ENCODE results near the gene NRF1. TPM values are rescaled to one million over a fixed set of nuclear protein-coding genes. Genes with fewer than 3 reads are reported as not detected.
"Not testable (repeated sequence)": the region's sequence is repeated elsewhere in the genome, so short reads cannot be mapped to it uniquely, and the experiment has no call there.

NRF1 gene
- total RNA-seq, 1 donor from 2014 or later: 22.8 TPM

GRCh38 chr7:129588268-129588667, 23.3 kb upstream of the NRF1 start:
- H3K27ac Mint-ChIP-seq: no peak overlapping the region
- H3K36me3 Mint-ChIP-seq (ENCODE audit: low read depth): peaks cover 10% of the 10 kb centered on the region
- peaks cover 32% of the 10 kb centered on the region for H3K9me3 Mint-ChIP-seq
- no peak overlapping the region for H3K4me3 Mint-ChIP-seq (ENCODE audit: low read depth)
- intact Hi-C loops (cut with micrococcal nuclease): no loop called here
- no peaks in the 10 kb centered on the region for H3K4me1 Mint-ChIP-seq (ENCODE audit: low read depth)
- peaks cover 3% of the 10 kb centered on the region for H3K27me3 Mint-ChIP-seq (ENCODE audit: low read depth)
- DNase-seq (ENCODE audit: low spot score): no peak

GRCh38 chr7:129591868-129592267, 19.7 kb upstream of the NRF1 start:
- intact Hi-C loops (cut with micrococcal nuclease): no loop called here
- no peak for DNase-seq (ENCODE audit: low spot score)
- peaks cover 4% of the 10 kb centered on the region for H3K36me3 Mint-ChIP-seq (ENCODE audit: low read depth)
- no peak overlapping the region for H3K27ac Mint-ChIP-seq
- no peaks in the 10 kb centered on the region for H3K4me1 Mint-ChIP-seq (ENCODE audit: low read depth)
- no peak overlapping the region for H3K4me3 Mint-ChIP-seq (ENCODE audit: low read depth)
- H3K9me3 Mint-ChIP-seq: peaks cover 12% of the 10 kb centered on the region
- peaks cover 3% of the 10 kb centered on the region for H3K27me3 Mint-ChIP-seq (ENCODE audit: low read depth)

GRCh38 chr7:129596386-129596785, 15.1 kb upstream of the NRF1 start:
- H3K9me3 Mint-ChIP-seq; DNase-seq (ENCODE audit: low spot score); H3K27ac Mint-ChIP-seq; H3K4me3 Mint-ChIP-seq (ENCODE audit: low read depth); H3K36me3 Mint-ChIP-seq (ENCODE audit: low read depth); H3K27me3 Mint-ChIP-seq (ENCODE audit: low read depth); intact Hi-C loops (cut with micrococcal nuclease); H3K4me1 Mint-ChIP-seq (ENCODE audit: low read depth): not testable (repeated sequence)

- Mint-ChIP-seq H3K4me1 (ENCODE audit: low read depth) (no peaks in the 10 kb centered on the region), H3K4me3 (ENCODE audit: low read depth) (no peak overlapping the region), H3K9me3 (no peaks in the 10 kb centered on the region), H3K27ac (no peak overlapping the region), H3K27me3 (ENCODE audit: low read depth) (peaks cover 5% of the 10 kb centered on the region), H3K36me3 (ENCODE audit: low read depth) (no peaks in the 10 kb centered on the region)
- intact Hi-C loops (cut with micrococcal nuclease): no loop called here
- no peak for DNase-seq (ENCODE audit: low spot score)
Measured at GRCh38 chr7:129597672-129598071, 13.8 kb upstream of the NRF1 start.

GRCh38 chr7:129599174-129599573, 12.3 kb upstream of the NRF1 start:
- no peak overlapping the region for H3K4me3 Mint-ChIP-seq (ENCODE audit: low read depth)
- intact Hi-C loops (cut with micrococcal nuclease): no loop called here
- peaks cover 5% of the 10 kb centered on the region for H3K27me3 Mint-ChIP-seq (ENCODE audit: low read depth)
- no peak overlapping the region for H3K27ac Mint-ChIP-seq
- H3K36me3 Mint-ChIP-seq (ENCODE audit: low read depth): no peaks in the 10 kb centered on the region
- no peak for DNase-seq (ENCODE audit: low spot score)
- peaks cover 9% of the 10 kb centered on the region for H3K4me1 Mint-ChIP-seq (ENCODE audit: low read depth)
- H3K9me3 Mint-ChIP-seq: no peaks in the 10 kb centered on the region

DNA sequence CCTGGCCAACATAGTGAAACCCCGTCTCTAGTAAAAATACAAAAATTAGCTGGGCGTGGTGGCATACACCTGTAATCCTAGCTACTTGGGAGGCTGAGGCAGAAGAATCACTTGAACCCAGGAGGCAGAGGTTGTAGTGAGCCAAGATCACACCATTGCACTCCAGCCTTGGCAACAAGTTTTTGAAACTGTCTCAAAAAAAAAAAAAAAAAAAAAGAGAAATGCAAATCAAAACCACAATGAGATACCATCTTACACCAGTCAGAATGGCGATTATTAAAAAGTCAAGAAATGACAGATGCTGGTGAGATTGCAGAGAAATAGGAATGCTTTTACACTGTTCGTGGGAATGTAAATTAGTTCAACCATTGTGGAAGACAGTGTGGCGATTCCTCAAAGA, 7.9 kb upstream of the NRF1 start:
- intact Hi-C loops (cut with micrococcal nuclease): not testable (repeated sequence)

DNA sequence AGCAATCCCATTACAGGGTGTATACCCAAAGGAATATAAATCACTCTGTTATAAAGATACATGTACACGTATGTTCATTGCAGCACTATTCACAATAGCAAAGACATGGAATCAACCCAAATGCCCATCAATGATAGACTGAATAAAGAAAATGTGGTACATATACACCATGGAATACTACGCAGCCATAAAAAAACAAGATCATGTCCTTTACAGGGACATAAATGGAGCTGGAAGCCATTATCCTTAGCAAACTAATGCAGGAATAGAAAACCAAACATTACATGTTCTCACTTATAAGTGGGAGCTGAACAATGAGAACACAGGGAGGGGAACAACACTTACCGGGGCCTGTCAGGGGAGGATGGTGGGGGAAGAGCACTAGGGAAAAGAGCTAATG, 7.5 kb upstream of the NRF1 start:
- intact Hi-C loops (cut with micrococcal nuclease); H3K27me3 Mint-ChIP-seq (ENCODE audit: low read depth); H3K9me3 Mint-ChIP-seq: not testable (repeated sequence)

More for the DNA sequence above, 7.9 kb upstream of the NRF1 start:
- not testable (repeated sequence) for H3K27ac Mint-ChIP-seq; H3K27me3 Mint-ChIP-seq (ENCODE audit: low read depth); H3K4me3 Mint-ChIP-seq (ENCODE audit: low read depth); DNase-seq (ENCODE audit: low spot score); H3K9me3 Mint-ChIP-seq
- Mint-ChIP-seq H3K4me1 (ENCODE audit: low read depth) (peaks cover 27% of the 10 kb centered on the region), H3K36me3 (ENCODE audit: low read depth) (peaks cover 23% of the 10 kb centered on the region)

DNA sequence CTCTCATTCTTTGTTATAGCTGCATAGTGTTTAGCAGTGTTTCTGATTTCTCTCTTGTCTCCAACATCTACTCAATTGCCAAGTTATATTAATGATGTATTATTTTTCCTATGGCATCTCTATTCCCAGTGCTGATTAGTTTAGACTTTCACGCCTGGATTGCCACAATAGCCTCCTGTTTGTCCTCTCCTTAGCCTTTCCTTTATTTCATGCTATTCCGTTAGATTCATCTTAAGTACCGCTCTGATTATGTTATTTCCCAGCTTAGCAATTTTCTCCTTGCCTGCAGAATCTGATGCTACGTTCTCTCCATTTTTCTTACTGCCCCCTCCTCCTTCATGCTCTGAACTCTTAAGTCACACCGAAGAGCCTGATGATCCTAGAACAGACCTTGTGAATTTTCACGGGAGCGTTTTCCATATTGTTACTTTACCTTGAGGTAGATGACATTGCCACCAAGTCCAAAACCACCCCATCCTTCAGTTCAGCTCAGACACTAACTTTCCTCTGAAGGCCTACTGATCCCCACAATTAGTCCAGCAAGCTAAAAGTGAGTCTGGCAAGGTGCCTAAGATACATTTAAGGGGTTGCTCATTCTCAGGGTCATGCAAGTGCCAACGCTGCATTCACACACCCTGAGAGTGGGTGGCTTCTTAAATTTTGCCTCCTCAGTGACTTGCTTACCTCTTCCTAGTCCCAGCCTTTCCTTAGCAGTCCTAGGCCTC, 6.6 kb upstream of the NRF1 start:
- intact Hi-C loops (cut with micrococcal nuclease): no loop called here
- Mint-ChIP-seq H3K36me3 (ENCODE audit: low read depth) (peaks cover 36% of the 10 kb centered on the region), H3K27me3 (ENCODE audit: low read depth) (peaks cover 5% of the 10 kb centered on the region), H3K4me1 (ENCODE audit: low read depth) (peaks cover 37% of the 10 kb centered on the region), H3K27ac (no peak overlapping the region), H3K4me3 (ENCODE audit: low read depth) (no peak overlapping the region), H3K9me3 (no peaks in the 10 kb centered on the region)
- DNase-seq (ENCODE audit: low spot score): no peak

More for the DNA sequence above, 7.5 kb upstream of the NRF1 start:
- H3K4me3 Mint-ChIP-seq (ENCODE audit: low read depth); H3K27ac Mint-ChIP-seq; DNase-seq (ENCODE audit: low spot score): not testable (repeated sequence)
- H3K4me1 Mint-ChIP-seq (ENCODE audit: low read depth): peaks cover 28% of the 10 kb centered on the region
- H3K36me3 Mint-ChIP-seq (ENCODE audit: low read depth): peaks cover 28% of the 10 kb centered on the region

- Mint-ChIP-seq H3K9me3 (no peaks in the 10 kb centered on the region), H3K27ac (no peak overlapping the region), H3K27me3 (ENCODE audit: low read depth) (no peaks in the 10 kb centered on the region), H3K36me3 (ENCODE audit: low read depth) (peaks cover 44% of the 10 kb centered on the region), H3K4me1 (ENCODE audit: low read depth) (peaks cover 38% of the 10 kb centered on the region), H3K4me3 (ENCODE audit: low read depth) (no peak overlapping the region)
- no peak for DNase-seq (ENCODE audit: low spot score)
- intact Hi-C loops (cut with micrococcal nuclease): loop anchor here (2.0 kb wide), 1 partner anchor 103 kb away; the partner anchor contains the start of gene SMKR1
Measured at GRCh38 chr7:129605960-129606614, 5.4 kb upstream of the NRF1 start.

- intact Hi-C loops (cut with micrococcal nuclease): loop anchor here (2.0 kb wide), 1 partner anchor 104 kb away; the partner anchor contains the start of gene SMKR1
- no peak for DNase-seq (ENCODE audit: low spot score)
- no peak overlapping the region for H3K4me3 Mint-ChIP-seq (ENCODE audit: low read depth)
- no peaks in the 10 kb centered on the region for H3K9me3 Mint-ChIP-seq
- no peaks in the 10 kb centered on the region for H3K27me3 Mint-ChIP-seq (ENCODE audit: low read depth)
- peaks cover 38% of the 10 kb centered on the region for H3K4me1 Mint-ChIP-seq (ENCODE audit: low read depth)
- H3K36me3 Mint-ChIP-seq (ENCODE audit: low read depth): peaks cover 44% of the 10 kb centered on the region
- H3K27ac Mint-ChIP-seq: no peak overlapping the region
Measured at GRCh38 chr7:129606803-129607202, 4.7 kb upstream of the NRF1 start.

DNA sequence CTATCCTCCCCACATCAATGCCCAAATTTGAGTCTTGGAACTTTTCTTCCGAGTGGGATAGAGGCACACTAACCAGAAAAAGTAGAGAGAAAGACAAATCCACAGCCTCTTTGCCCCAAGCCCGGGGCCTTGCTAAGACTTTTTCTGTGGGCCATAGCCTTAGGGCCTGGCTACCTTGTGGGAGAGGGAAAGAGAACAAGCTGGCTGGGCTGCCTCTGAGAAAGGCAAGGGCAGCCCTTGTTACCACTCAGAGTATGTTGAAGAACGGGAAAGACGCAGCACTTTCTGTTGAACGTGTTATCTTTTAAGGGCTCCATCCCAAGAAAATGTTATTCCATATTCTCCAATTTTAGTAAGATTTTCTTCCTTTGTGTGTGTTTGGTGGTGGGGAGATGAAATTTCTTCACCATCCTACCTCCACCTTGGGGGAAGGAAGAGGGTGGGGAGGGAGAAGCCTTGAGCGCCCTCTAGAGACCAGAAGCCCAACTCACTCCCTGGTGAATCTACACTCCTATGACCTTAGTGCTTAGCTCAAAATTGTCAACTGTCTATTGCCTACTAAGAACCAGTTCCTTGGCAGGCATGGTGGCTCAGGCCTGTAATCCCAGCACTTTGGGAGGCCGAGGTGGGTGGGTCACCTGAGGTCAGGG, 3.9 kb upstream of the NRF1 start:
- Mint-ChIP-seq H3K36me3 (ENCODE audit: low read depth) (peaks cover 44% of the 10 kb centered on the region), H3K27ac (no peak overlapping the region), H3K4me3 (ENCODE audit: low read depth) (no peak overlapping the region), H3K27me3 (ENCODE audit: low read depth) (no peaks in the 10 kb centered on the region), H3K4me1 (ENCODE audit: low read depth) (peaks cover 38% of the 10 kb centered on the region), H3K9me3 (no peaks in the 10 kb centered on the region)
- intact Hi-C loops (cut with micrococcal nuclease): loop anchor here (2.0 kb wide), 1 partner anchor 105 kb away; the partner anchor contains the start of gene SMKR1
- peak; percentile 40 for DNase-seq (ENCODE audit: low spot score)

DNA sequence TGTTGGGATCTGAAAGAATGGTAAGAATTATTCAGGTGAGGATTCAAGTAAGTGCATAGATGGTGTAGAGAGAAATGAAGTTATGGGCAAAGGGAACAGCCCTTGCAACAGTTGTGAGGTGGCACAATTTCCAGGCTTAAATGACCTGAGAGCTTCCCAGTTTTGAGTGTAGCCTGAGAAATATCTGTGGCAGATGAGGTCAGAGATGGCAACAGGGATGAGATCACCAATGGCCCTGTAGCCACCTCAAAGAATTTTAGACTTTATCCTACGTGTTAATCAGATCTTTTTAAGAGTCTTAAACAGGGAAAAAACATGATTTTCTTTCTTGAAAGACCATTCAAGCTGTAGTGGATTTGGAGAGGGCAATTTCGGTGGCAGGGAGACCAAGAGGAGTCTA, 1.9 kb upstream of the NRF1 start:
- Mint-ChIP-seq H3K27ac (peak overlapping the region; percentile 74), H3K27me3 (ENCODE audit: low read depth) (no peaks in the 10 kb centered on the region), H3K4me3 (ENCODE audit: low read depth) (peak overlapping the region; percentile 94), H3K36me3 (ENCODE audit: low read depth) (peaks cover 44% of the 10 kb centered on the region), H3K9me3 (no peaks in the 10 kb centered on the region), H3K4me1 (ENCODE audit: low read depth) (peaks cover 41% of the 10 kb centered on the region)
- intact Hi-C loops (cut with micrococcal nuclease): loop anchor here (2.0 to 10.0 kb wide), 6 partner anchors 113 to 387 kb away; partner anchors contain the start of gene UBE2H
- no peak for DNase-seq (ENCODE audit: low spot score)
